Measurements from ENCODE around the gene FGF11.
"Not testable (repeated sequence)": the region's sequence is repeated elsewhere in the genome, so short reads cannot be mapped to it uniquely, and the experiment has no call there.

The FGF11 gene

GRCh38 chr17:7464081-7464480, 24.8 kb downstream of the FGF11 start:
- no peak for DNase-seq

- no peak for DNase-seq
Observed at GRCh38 chr17:7465597-7466275, 26.4 kb downstream of the FGF11 start.

- no peak for DNase-seq
Observed at GRCh38 chr17:7466318-7466638, 27.0 kb downstream of the FGF11 start.

GRCh38 chr17:7466639-7467341, 27.5 kb downstream of the FGF11 start:
- no peak for DNase-seq

- DNase-seq = no peak
Observed at GRCh38 chr17:7467498-7467897, 28.2 kb downstream of the FGF11 start.

GRCh38 chr17:7468290-7468689, 29.0 kb downstream of the FGF11 start:
- no peak for DNase-seq

- no peak for DNase-seq
Observed at GRCh38 chr17:7468804-7469389, 29.6 kb downstream of the FGF11 start.

- DNase-seq = not testable (repeated sequence)
Observed at GRCh38 chr17:7469843-7470242, 30.5 kb downstream of the FGF11 start.

GRCh38 chr17:7470457-7470973, 31.2 kb downstream of the FGF11 start:
- DNase-seq = not testable (repeated sequence)

GRCh38 chr17:7471729-7472128, 32.4 kb downstream of the FGF11 start:
- DNase-seq = no peak

GRCh38 chr17:7474767-7475166, 35.5 kb downstream of the FGF11 start:
- DNase-seq = not testable (repeated sequence)

- no peak for DNase-seq
Observed at GRCh38 chr17:7475764-7476422, 36.6 kb downstream of the FGF11 start.

- no peak for DNase-seq
Observed at GRCh38 chr17:7476494-7476893, 37.2 kb downstream of the FGF11 start.

GRCh38 chr17:7476951-7477350, 37.6 kb downstream of the FGF11 start:
- DNase-seq = no peak

- DNase-seq = no peak
Observed at GRCh38 chr17:7477392-7478275, 38.3 kb downstream of the FGF11 start.

GRCh38 chr17:7478276-7479212, 39.2 kb downstream of the FGF11 start:
- DNase-seq = peak; percentile 8

GRCh38 chr17:7479213-7480088, 40.1 kb downstream of the FGF11 start, which contains the start of gene ZBTB4:
Gene ZBTB4 (minus strand): TSS chr17:7479631. CDS start chr17:7466801, 12,830 bp downstream.
- DNase-seq = peak; percentile 44

GRCh38 chr17:7480089-7480384, 40.7 kb downstream of the FGF11 start:
- DNase-seq = no peak

- not testable (repeated sequence) for DNase-seq
Observed at GRCh38 chr17:7481275-7481674, 42.0 kb downstream of the FGF11 start, which contains the start of gene SLC35G6. Gene SLC35G6 (plus strand): TSS chr17:7481446. CDS start chr17:7481517, 71 bp downstream.
